ENCODE data around the gene NPAS3.

- TF ChIP-seq, protein P1, sequence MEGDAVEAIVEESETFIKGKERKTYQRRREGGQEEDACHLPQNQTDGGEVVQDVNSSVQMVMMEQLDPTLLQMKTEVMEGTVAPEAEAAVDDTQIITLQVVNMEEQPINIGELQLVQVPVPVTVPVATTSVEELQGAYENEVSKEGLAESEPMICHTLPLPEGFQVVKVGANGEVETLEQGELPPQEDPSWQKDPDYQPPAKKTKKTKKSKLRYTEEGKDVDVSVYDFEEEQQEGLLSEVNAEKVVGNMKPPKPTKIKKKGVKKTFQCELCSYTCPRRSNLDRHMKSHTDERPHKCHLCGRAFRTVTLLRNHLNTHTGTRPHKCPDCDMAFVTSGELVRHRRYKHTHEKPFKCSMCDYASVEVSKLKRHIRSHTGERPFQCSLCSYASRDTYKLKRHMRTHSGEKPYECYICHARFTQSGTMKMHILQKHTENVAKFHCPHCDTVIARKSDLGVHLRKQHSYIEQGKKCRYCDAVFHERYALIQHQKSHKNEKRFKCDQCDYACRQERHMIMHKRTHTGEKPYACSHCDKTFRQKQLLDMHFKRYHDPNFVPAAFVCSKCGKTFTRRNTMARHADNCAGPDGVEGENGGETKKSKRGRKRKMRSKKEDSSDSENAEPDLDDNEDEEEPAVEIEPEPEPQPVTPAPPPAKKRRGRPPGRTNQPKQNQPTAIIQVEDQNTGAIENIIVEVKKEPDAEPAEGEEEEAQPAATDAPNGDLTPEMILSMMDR (IDR thresholded peaks at IDR 0.05), result no peak
- TF ChIP-seq POLR2A (IDR thresholded peaks at IDR 0.05), result no peak
Observed at GRCh38 chr14:33653308-33653695, 714.6 kb downstream of the NPAS3 start.

Data from uterus (tissue), 2 donors.